ENCODE measurements around the gene FAAP20.

The FAAP20 gene

DNA sequence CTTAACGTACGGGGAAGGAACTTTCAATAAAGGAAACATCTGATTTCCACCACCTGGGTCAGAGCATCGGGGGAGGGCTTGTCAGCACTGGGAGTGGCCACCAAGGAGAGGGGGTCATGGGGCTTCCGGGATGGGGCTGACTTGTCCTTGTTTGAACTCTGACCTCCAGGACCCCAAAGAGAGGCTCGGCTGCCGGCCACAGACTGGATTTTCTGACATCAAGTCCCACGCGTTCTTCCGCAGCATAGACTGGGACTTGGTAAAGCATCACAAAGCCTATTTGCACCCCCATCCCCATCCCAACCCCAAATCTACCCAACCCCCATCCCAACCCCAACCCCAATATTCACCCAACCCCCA lies 19.5 kb downstream of the FAAP20 start:
- in situ Hi-C loops (cut with HindIII; ENCODE audit: low sequenced_read_pairs): no loop called here
- H3K4me3 ChIP-seq (ENCODE audit: low read depth, low read length): peak overlapping the region; percentile 25
- TF ChIP-seq, protein P1, sequence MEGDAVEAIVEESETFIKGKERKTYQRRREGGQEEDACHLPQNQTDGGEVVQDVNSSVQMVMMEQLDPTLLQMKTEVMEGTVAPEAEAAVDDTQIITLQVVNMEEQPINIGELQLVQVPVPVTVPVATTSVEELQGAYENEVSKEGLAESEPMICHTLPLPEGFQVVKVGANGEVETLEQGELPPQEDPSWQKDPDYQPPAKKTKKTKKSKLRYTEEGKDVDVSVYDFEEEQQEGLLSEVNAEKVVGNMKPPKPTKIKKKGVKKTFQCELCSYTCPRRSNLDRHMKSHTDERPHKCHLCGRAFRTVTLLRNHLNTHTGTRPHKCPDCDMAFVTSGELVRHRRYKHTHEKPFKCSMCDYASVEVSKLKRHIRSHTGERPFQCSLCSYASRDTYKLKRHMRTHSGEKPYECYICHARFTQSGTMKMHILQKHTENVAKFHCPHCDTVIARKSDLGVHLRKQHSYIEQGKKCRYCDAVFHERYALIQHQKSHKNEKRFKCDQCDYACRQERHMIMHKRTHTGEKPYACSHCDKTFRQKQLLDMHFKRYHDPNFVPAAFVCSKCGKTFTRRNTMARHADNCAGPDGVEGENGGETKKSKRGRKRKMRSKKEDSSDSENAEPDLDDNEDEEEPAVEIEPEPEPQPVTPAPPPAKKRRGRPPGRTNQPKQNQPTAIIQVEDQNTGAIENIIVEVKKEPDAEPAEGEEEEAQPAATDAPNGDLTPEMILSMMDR (IDR thresholded peaks at IDR 0.05; ENCODE audit: low read depth, low read length, missing control alignments): no peak

GRCh38 chr1:2174348-2175054 lies 20.1 kb downstream of the FAAP20 start:
- TF ChIP-seq, protein P1 (IDR thresholded peaks at IDR 0.05; ENCODE audit: low read depth, low read length, missing control alignments): peak; percentile 98
- H3K4me3 ChIP-seq (ENCODE audit: low read depth, low read length): peak overlapping the region; percentile 25
- peak; percentile 26 for DNase-seq (ENCODE audit: low read depth)
- in situ Hi-C loops (cut with HindIII; ENCODE audit: low sequenced_read_pairs): loop anchor here (5.0 kb wide), 1 partner anchor 42 kb away; no protein-coding TSS in a partner anchor

More for the DNA sequence above, 19.5 kb downstream of the FAAP20 start:
- no peak for DNase-seq (ENCODE audit: low read depth)

DNA sequence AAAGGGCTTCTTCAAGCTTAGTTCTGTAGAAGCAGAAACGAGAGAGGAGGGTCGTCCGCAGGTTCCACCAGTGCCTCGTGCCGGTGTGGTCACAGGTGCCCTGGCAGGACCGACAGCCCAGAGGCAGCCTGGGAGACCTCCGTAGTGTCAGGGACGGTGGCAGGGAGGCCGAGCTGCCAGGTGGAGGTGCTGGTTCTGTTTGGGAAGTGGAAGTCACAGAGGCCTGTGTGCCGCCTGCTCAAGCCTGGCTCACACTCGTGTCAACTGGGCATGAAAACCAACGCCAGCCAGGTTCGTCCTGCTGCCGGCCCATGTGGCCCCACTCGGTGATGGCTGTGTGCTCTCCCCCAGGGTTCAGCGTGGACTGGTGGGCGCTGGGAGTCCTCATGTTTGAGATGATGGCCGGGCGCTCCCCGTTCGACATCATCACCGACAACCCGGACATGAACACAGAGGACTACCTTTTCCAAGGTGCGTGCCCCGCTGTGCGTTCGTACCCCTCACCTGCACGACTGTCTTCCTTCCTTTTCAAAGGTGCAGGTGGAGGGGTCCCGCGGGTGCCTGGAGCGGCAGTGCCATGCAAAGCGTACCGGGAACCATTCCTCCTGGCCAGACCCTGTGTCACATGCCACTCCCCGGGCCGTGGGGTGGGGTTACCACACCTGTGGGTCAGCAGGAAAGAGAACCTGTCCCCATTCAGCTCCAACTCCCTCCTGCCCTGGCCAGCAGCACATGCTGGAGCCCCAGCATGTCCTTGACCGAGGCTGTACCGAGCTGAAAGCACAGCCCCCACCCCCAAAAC lies 20.8 kb downstream of the FAAP20 start:
- in situ Hi-C loops (cut with HindIII; ENCODE audit: low sequenced_read_pairs): loop anchor here (5.0 kb wide), 1 partner anchor 41 kb away; no protein-coding TSS in a partner anchor
- no peak for DNase-seq (ENCODE audit: low read depth)
- H3K4me3 ChIP-seq (ENCODE audit: low read depth, low read length): no peak overlapping the region
- TF ChIP-seq, protein P1 (IDR thresholded peaks at IDR 0.05; ENCODE audit: low read depth, low read length, missing control alignments): no peak

DNA sequence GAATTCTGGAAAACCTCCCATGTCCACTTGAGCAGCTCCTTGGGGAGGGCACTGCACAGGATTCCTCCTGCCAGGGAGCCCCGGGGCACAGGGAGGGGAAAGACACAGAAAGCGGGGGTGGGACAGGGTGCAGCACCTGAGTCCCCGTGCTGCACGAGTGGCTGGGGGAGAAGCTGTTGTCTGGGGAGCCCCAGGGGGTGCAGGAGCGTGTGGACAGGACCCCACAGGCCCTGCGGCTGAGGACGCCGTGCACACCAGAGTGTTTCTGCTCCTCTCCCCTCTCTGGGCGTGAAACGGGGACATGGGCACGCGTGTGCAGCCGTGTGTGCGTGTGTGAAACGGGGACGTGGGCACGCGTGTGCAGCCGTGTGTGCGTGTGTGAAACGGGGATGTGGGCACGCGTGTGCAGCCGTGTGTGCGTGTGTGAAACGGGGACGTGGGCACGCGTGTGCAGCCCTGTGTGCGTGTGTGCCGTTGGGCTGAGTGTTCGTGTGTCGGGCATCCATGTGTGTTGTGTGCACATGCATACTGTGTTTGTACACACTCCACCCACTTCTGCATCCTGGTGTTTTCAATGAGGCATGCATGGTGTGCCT lies 21.9 kb downstream of the FAAP20 start:
- in situ Hi-C loops (cut with HindIII; ENCODE audit: low sequenced_read_pairs): loop anchor here (5.0 kb wide), 1 partner anchor 40 kb away; no protein-coding TSS in a partner anchor
- no peak for DNase-seq (ENCODE audit: low read depth)

DNA sequence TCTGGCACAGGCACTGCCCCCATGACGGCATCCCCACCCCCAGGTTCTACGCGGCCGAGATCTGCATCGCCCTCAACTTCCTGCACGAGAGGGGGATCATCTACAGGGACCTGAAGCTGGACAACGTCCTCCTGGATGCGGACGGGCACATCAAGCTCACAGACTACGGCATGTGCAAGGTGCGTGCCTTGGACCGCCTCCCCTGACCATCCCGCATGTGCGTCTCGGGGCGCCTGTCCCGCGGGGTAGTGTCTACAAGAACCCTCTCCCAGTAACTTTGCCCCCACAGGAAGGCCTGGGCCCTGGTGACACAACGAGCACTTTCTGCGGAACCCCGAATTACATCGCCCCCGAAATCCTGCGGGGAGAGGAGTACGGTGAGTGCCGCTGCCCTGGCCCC lies 22.6 kb downstream of the FAAP20 start:
- TF ChIP-seq, protein P1 (IDR thresholded peaks at IDR 0.05; ENCODE audit: low read depth, low read length, missing control alignments): no peak
- in situ Hi-C loops (cut with HindIII; ENCODE audit: low sequenced_read_pairs): loop anchor here (5.0 kb wide), 1 partner anchor 40 kb away; no protein-coding TSS in a partner anchor
- DNase-seq (ENCODE audit: low read depth): no peak
- no peak overlapping the region for H3K4me3 ChIP-seq (ENCODE audit: low read depth, low read length)

More for the DNA sequence above, 21.9 kb downstream of the FAAP20 start:
- TF ChIP-seq, protein P1 (IDR thresholded peaks at IDR 0.05; ENCODE audit: low read depth, low read length, missing control alignments): no peak
- no peak overlapping the region for H3K4me3 ChIP-seq (ENCODE audit: low read depth, low read length)

GRCh38 chr1:2170211-2170610 lies 24.4 kb downstream of the FAAP20 start:
- DNase-seq (ENCODE audit: low read depth): no peak
- in situ Hi-C loops (cut with HindIII; ENCODE audit: low sequenced_read_pairs): loop anchor here (5.0 kb wide), 1 partner anchor 38 kb away; no protein-coding TSS in a partner anchor
- TF ChIP-seq, protein P1 (IDR thresholded peaks at IDR 0.05; ENCODE audit: low read depth, low read length, missing control alignments): no peak
- H3K4me3 ChIP-seq (ENCODE audit: low read depth, low read length): no peak overlapping the region

Data from astrocyte of the cerebellum (primary cell).